ENCODE results near the gene PFDN5. TPM values are rescaled to one million over a fixed set of nuclear protein-coding genes. Genes with fewer than 3 reads are reported as not detected.

The PFDN5 gene
- 191 and 243 TPM in 2 replicates for total RNA-seq

DNA sequence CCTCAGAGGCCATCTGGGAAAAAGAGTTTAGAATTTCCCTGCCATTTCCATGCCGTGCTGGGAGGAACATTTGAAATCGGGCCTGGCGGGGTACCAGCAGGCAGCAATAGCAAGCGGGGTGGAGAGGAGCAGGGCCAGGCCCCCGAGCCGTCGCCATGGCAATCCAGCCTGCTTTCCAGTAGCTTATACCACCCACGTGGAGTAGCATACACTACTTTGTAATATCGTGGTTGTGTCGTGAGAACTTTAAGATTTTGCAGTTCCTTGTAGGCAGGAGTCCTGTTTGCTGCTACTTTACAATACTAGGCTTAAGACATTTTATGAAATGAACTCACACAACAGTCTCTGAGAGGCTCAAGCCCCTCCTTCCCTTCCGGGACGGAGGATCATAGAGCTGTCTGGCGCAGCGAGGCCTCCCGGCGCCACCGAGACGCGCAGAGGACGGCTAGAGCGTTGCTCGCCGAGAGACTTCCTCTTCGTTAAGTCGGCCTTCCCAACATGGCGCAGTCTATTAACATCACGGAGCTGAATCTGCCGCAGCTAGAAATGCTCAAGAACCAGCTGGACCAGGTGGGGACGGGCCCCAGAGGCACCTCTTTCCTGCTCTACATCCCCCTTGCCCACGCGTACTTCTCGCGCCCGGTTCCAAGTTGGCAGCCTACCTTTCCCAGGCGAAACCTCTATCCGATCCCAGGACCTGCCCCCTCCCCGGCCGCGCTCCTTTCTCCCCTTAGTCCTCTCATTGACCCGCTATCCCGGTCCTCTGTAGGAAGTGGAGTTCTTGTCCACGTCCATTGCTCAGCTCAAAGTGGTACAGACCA, at the start of gene PFDN5:
Gene PFDN5 (plus strand): TSS at position 473 of the 821 bp plus-strand sequence. CDS start 26 bp downstream, at position 499.

DNA sequence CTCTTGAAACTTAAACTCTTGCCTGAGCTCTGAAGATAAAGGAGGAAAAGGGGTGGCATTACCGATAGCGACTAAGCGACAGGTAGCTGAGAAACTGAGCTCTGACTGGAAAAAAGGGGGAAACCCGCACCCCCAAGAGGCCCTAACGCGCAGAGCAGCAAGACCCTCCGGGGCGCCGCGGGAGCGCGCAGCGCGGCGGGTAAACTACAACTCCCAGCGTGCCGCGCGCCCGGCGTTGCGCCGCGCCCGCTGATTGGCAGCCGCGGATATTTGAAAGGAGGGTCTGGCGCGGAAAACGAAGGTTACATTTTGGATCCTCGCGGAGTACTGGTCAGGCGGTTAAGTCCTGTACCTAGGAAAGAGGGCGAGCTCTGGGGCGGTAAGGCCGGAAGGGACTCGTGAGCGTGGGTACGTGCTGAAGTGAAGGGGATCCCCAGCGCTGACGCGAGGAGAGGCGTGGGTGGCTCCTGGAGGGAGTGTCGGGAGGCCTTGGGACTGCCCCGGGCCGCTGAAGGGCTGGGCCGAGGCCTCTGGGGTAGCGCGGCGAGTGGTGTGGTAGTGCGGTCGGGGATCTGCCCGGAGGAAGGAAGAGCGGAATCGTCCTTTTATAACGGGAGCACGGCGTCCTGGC, 27.2 kb upstream of the PFDN5 start, which contains the start of gene ESPL1:
Gene ESPL1 (plus strand): TSS at position 301 of the 631 bp plus-strand sequence. CDS start 468 bp downstream, outside the sequence.

DNA sequence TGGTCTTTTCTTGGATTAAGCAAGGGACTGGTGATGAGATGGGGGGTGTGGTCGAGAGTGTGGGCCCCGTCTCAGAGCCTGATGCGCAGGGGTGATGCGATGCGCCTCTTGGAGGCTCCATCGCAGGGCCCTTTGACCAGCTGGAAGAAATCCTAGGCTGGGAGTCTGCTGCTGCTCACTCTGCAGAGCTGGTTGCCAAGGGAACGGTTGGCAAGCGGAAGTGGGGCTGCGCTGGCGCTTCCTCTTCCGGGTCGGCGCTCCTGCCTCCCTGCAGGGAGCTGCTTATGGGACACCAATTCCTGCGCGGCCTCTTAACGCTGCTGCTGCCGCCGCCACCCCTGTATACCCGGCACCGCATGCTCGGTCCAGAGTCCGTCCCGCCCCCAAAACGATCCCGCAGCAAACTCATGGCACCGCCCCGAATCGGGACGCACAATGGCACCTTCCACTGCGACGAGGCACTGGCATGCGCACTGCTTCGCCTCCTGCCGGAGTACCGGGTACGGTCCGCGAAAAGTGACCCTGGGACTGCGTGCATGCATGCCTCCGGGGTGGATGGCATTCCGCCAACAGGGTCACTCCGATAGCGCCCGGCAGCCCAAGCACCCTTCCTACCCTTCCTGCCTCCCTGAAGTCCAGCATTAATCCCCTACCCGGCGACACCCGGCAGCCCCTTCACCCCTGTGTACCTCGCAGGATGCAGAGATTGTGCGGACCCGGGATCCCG, 4.3 kb downstream of the PFDN5 start, which contains the start of gene MYG1:
Gene MYG1 (plus strand): TSS at position 242 of the 727 bp plus-strand sequence. CDS start 43 bp downstream, at position 285.

DNA sequence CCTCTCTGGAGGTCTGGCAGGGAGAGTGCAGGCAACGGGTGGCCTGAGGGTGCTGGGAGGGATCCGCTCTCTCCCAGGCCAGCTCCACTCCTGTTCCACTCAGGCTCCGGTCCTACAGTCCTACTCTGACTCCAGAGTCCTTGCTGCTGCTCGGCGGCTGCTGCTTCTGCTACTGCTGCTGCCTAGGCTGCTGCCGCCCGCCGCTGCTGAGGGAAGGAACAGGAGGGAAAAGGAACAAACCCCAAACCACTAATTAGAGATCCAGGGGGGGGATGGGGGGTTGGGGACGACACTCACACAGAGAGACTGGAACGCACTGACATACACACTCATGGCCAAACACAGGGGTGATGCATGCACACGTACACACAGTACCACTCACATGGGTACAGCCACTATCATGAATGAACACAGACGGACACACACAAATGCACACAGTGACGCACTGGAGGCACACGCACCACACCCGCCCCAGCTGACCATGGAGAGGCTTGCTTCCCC, 40.9 kb downstream of the PFDN5 start, which contains the start of gene SP7:
Gene SP7 (minus strand): TSS at position 174 of the 501 bp plus-strand sequence. CDS start 708 bp downstream, outside the sequence.

Other genes with a start within 250 kb of the PFDN5 start
- 0.34 and 3.1 TPM in 2 replicates for gene TNS2, start 245.5 kb upstream of the PFDN5 start, total RNA-seq
- gene SPRYD3, start 216.2 kb upstream of the PFDN5 start, total RNA-seq: 24.3 and 25.5 TPM in 2 replicates
- 18.2 and 108 TPM in 2 replicates for gene IGFBP6, start 197.9 kb upstream of the PFDN5 start, total RNA-seq
- not detected in 2 replicates for gene SOAT2, start 192.1 kb upstream of the PFDN5 start, total RNA-seq
- gene ZNF740, start 114.8 kb upstream of the PFDN5 start, total RNA-seq: 13.3 and 20.4 TPM in 2 replicates
- gene CSAD, start 114.6 kb upstream of the PFDN5 start, total RNA-seq: 5.5 and 12.0 TPM in 2 replicates
- gene ITGB7, start 88.3 kb upstream of the PFDN5 start, total RNA-seq: 2.6 and 3.1 TPM in 2 replicates
- gene RARG, start 63.3 kb upstream of the PFDN5 start, total RNA-seq: 33.2 and 96.8 TPM in 2 replicates
- gene ESPL1, start 27.2 kb upstream of the PFDN5 start, total RNA-seq: 0.34 and 1.1 TPM in 2 replicates
- 21.0 and 28.4 TPM in 2 replicates for gene MYG1, start 4.2 kb downstream of the PFDN5 start, total RNA-seq
- 25.3 and 32.5 TPM in 2 replicates for gene AAAS, start 26.1 kb downstream of the PFDN5 start, total RNA-seq
- gene SP7, start 40.8 kb downstream of the PFDN5 start, total RNA-seq: not detected in 2 replicates
- gene SP1, start 84.6 kb downstream of the PFDN5 start, total RNA-seq: 41.0 and 50.3 TPM in 2 replicates
- not detected in 2 replicates for gene AMHR2, start 128.3 kb downstream of the PFDN5 start, total RNA-seq
- gene PRR13, start 146.2 kb downstream of the PFDN5 start, total RNA-seq: 24.5 and 41.0 TPM in 2 replicates
- 193 and 385 TPM in 2 replicates for gene PCBP2, start 156.6 kb downstream of the PFDN5 start, total RNA-seq
- 1.7 and 7.0 TPM in 2 replicates for gene MAP3K12, start 203.9 kb downstream of the PFDN5 start, total RNA-seq
- 26.8 and 27.3 TPM in 2 replicates for gene TARBP2, start 205.7 kb downstream of the PFDN5 start, total RNA-seq
- not detected in 2 replicates for gene NPFF, start 211.9 kb downstream of the PFDN5 start, total RNA-seq

All from nasal cavity respiratory epithelium epithelial cell of viscerocranial mucosa (primary cell).